ENCODE data around the gene SMARCA5. TPM values are rescaled to one million over a fixed set of nuclear protein-coding genes. Genes with fewer than 3 reads are reported as not detected.
A peak's percentile ranks its signal among the peaks of the same experiment; 100 is the strongest.

Gene SMARCA5
- polyA plus RNA-seq, 1 of the 3 experiments (the other 2 are of a cell fraction) = 7.5 TPM

DNA sequence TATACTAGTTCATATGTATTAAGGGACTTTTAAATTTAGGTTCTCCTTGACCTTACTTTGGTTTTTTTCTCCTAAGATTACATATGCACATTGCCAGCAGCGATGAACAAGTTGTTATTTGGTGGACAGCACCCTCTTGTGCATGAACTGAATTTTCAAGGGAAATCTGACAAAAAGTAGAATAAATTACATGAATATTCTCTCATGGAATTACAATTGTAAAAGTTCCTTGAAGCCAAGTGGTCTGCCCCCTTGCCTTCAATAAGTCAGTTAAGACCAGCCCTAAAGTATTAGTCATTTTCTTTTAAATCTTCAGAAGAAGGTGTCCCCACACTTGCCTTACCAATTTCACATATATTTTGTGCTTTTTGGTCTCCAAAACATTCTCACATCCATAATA, 30.7 kb upstream of the SMARCA5 start:
- peak; percentile 25 for DNase-seq
- Histone ChIP-seq H3K79me2 (ENCODE audit: insufficient read depth) (no peaks in the 10 kb centered on the region), H3F3A (replicated peaks; ENCODE audit: insufficient read depth) (no peaks in the 10 kb centered on the region), H3K27me3 (ENCODE audit: insufficient read depth) (no peaks in the 10 kb centered on the region), H3K9ac (no peak overlapping the region), H3K9me2 (no peaks in the 10 kb centered on the region), H2AFZ (ENCODE audit: low read depth) (no peak overlapping the region), H3K4me1 (ENCODE audit: control insufficient read depth in 1 of 2, insufficient read depth in 2 of 2, low read depth in 1 of 2, low read length in 1 of 2) (no peaks in the 10 kb centered on the region), H3K4me3 (ENCODE audit: low read depth in 2 of 2, low read length in 1 of 2) (no peak overlapping the region; a peak in 1 of 4 replicates), H3K4me2 (no peak overlapping the region), H3K27ac (ENCODE audit: low read depth in 2 of 2, low read length in 1 of 2) (no peak overlapping the region), H3K9me3 (no peaks in the 10 kb centered on the region), H4K20me1 (ENCODE audit: insufficient read depth) (no peaks in the 10 kb centered on the region), H3K36me3 (replicated peaks in 1 of 2; ENCODE audit: control insufficient read depth in 1 of 2, insufficient read depth in 2 of 2, low read length in 1 of 2) (no peaks in the 10 kb centered on the region)
- ChIA-PET POLR2A (no interaction called here), CTCF (interaction anchor here (0.8 to 1.6 kb wide), 3 partner anchors 12 to 283 kb away, joined by 3 to 4 read pairs (median 3); no protein-coding TSS in a partner anchor)
- 3% methylated on average over 1 of the region's 1 CpG for WGBS (ENCODE audit: low lambda C conversion rate)
- TF ChIP-seq RFX5 (IDR thresholded peaks at IDR 0.05; ENCODE audit: low read length) (no peak), PBX3 (IDR thresholded peaks at IDR 0.05) (no peak), NRF1 (IDR thresholded peaks at IDR 0.05; ENCODE audit: low read depth, low read length) (no peak), RAD21 (IDR thresholded peaks at IDR 0.05; ENCODE audit: low read length) (peak; percentile 91), EZH2phosphoT487 (IDR thresholded peaks at IDR 0.05; ENCODE audit: borderline replicate concordance, low read depth) (no peak), SIN3A (IDR thresholded peaks at IDR 0.05; ENCODE audit: borderline replicate concordance, low read depth, low read length) (no peak), TAF1 (IDR thresholded peaks at IDR 0.05; ENCODE audit: borderline replicate concordance, low read depth, low read length) (no peak), RCOR1 (IDR thresholded peaks at IDR 0.05; ENCODE audit: low read length) (no peak), TEAD4 (IDR thresholded peaks at IDR 0.05; ENCODE audit: borderline replicate concordance, insufficient read depth) (no peak), MAX (IDR thresholded peaks at IDR 0.05; ENCODE audit: low read depth) (no peak), SMC3 (IDR thresholded peaks at IDR 0.05; ENCODE audit: low read depth, low read length) (peak; percentile 78), EP300 (IDR thresholded peaks at IDR 0.05; ENCODE audit: borderline replicate concordance in 1 of 2, low read depth in 1 of 2, low read length in 1 of 2) (no peak)
- TF ChIP-seq, protein P1, sequence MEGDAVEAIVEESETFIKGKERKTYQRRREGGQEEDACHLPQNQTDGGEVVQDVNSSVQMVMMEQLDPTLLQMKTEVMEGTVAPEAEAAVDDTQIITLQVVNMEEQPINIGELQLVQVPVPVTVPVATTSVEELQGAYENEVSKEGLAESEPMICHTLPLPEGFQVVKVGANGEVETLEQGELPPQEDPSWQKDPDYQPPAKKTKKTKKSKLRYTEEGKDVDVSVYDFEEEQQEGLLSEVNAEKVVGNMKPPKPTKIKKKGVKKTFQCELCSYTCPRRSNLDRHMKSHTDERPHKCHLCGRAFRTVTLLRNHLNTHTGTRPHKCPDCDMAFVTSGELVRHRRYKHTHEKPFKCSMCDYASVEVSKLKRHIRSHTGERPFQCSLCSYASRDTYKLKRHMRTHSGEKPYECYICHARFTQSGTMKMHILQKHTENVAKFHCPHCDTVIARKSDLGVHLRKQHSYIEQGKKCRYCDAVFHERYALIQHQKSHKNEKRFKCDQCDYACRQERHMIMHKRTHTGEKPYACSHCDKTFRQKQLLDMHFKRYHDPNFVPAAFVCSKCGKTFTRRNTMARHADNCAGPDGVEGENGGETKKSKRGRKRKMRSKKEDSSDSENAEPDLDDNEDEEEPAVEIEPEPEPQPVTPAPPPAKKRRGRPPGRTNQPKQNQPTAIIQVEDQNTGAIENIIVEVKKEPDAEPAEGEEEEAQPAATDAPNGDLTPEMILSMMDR (IDR thresholded peaks at IDR 0.05) = peak; percentile 77

DNA sequence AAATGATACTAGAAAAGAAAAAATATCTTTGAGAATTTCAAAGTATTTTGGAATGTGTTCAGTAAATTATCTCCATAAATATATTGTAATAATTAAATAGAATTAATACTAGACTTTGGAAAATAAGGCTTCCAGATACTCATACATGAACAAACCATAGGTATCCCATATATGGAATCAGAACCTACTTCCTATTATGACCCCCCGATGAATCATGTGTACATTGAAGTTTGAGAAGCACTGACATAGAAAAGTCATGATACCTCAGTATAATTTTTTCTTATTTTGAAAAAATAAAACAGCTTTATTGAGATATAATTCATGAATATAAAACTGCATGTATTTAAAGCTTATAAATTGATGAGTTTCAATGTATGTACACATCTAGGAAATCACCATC, 27.2 kb upstream of the SMARCA5 start:
- ChIA-PET POLR2A (no interaction called here), CTCF (interaction anchor here (0.6 kb wide), 1 partner anchor 113 kb away, joined by 4 read pairs; no protein-coding TSS in a partner anchor)
- no peak for DNase-seq
- 43% methylated on average over 1 of the region's 1 CpG for WGBS (ENCODE audit: low lambda C conversion rate)
- no peak overlapping the region for H3K4me3 ChIP-seq (ENCODE audit: low read depth in 2 of 2, low read length in 1 of 2)
- no peak overlapping the region for H2AFZ ChIP-seq (ENCODE audit: low read depth)
- no peaks in the 10 kb centered on the region for H3K9me2 ChIP-seq
- no peaks in the 10 kb centered on the region for H3K4me1 ChIP-seq (ENCODE audit: control insufficient read depth in 1 of 2, insufficient read depth in 2 of 2, low read depth in 1 of 2, low read length in 1 of 2)
- no peaks in the 10 kb centered on the region for H3K36me3 ChIP-seq (replicated peaks in 1 of 2; ENCODE audit: control insufficient read depth in 1 of 2, insufficient read depth in 2 of 2, low read length in 1 of 2)
- no peaks in the 10 kb centered on the region for H3K79me2 ChIP-seq (ENCODE audit: insufficient read depth)
- no peak overlapping the region for H3K9ac ChIP-seq
- no peaks in the 10 kb centered on the region for H3F3A ChIP-seq (replicated peaks; ENCODE audit: insufficient read depth)
- no peaks in the 10 kb centered on the region for H3K27me3 ChIP-seq (ENCODE audit: insufficient read depth)
- no peaks in the 10 kb centered on the region for H4K20me1 ChIP-seq (ENCODE audit: insufficient read depth)
- H3K9me3 ChIP-seq = no peaks in the 10 kb centered on the region
- no peak overlapping the region for H3K4me2 ChIP-seq
- H3K27ac ChIP-seq (ENCODE audit: low read depth in 2 of 2, low read length in 1 of 2) = no peak overlapping the region
- TF ChIP-seq IRF3 (IDR thresholded peaks at IDR 0.05; ENCODE audit: low read depth, low read length) (no peak), MEF2A (IDR thresholded peaks at IDR 0.05; ENCODE audit: borderline replicate concordance, low read depth) (no peak), TAF1 (IDR thresholded peaks at IDR 0.05; ENCODE audit: borderline replicate concordance, low read depth, low read length) (no peak), MXI1 (IDR thresholded peaks at IDR 0.05; ENCODE audit: low read depth, low read length) (no peak), GABPA (IDR thresholded peaks at IDR 0.05; ENCODE audit: low read depth) (no peak), POLR2AphosphoS5 (IDR thresholded peaks at IDR 0.05; ENCODE audit: low read depth, low read length) (no peak), USF1 (IDR thresholded peaks at IDR 0.05; ENCODE audit: borderline replicate concordance, low read depth) (no peak), FOXJ3 (CRISPR knock-in tag; IDR thresholded peaks at IDR 0.05) (no peak), SMC3 (IDR thresholded peaks at IDR 0.05; ENCODE audit: low read depth, low read length) (no peak), YY1 (IDR thresholded peaks at IDR 0.05; ENCODE audit: low read depth) (no peak), TEAD4 (IDR thresholded peaks at IDR 0.05; ENCODE audit: borderline replicate concordance, insufficient read depth) (no peak)
